PFSK-1 (cell line): ENCODE data around the gene EXOC6B.

Source experiments
- POLR2AphosphoS5 ChIP-seq: IDR thresholded peaks from 2 replicates; pipeline ENCODE4 v1.6.1; 2012; ENCODE audit warnings: low read depth, mild to moderate bottlenecking, control low read depth, low read length, moderate library complexity
- REST ChIP-seq, 2 experiments: IDR thresholded peaks; 2 replicates each; pipeline versions ENCODE4 v1.6.1 to v1.8.0; 2011 to 2012; ENCODE audit warnings: low read depth in 2 of 2, low read length in 2 of 2, control low read depth in 1 of 2, inconsistent platforms in 1 of 2, mild to moderate bottlenecking in 1 of 2, moderate library complexity in 1 of 2; ENCODE audit not compliant: insufficient read depth in 1 of 2
- SIN3A ChIP-seq: IDR thresholded peaks from 2 replicates; pipeline ENCODE4 v1.6.1; 2012; ENCODE audit warnings: mild to moderate bottlenecking, low read length, moderate library complexity, borderline replicate concordance; ENCODE audit not compliant: insufficient read depth

- TF ChIP-seq SIN3A (no peak), POLR2AphosphoS5 (no peak), REST (IDR thresholded peaks at IDR 0.05; ENCODE audit: insufficient read depth in 1 of 2, low read depth in 2 of 2, low read length in 2 of 2) (no peak)
Measured at GRCh38 chr2:72750466-72750865, 75.4 kb downstream of the EXOC6B start.
